Stimulated activated CD8-positive, alpha-beta memory T cell treated with anti-CD3 and anti-CD28 coated beads, Interleukin-4, amount 100 ng/mL, for 48 hours (primary cell): ENCODE data around the gene BRMS1.

ENCODE experiments used
- DNase-seq: peaks from one replicate; pipeline ENCODE4 v3.0.0-alpha.2; 2020

The BRMS1 gene

GRCh38 chr11:66297610-66298009, 47.3 kb downstream of the BRMS1 start:
- DNase-seq: no peak

GRCh38 chr11:66294626-66295620, 50.0 kb downstream of the BRMS1 start:
- no peak for DNase-seq

GRCh38 chr11:66293777-66294625, 50.9 kb downstream of the BRMS1 start:
- DNase-seq: no peak

- DNase-seq: no peak
Observed at GRCh38 chr11:66293352-66293751, 51.6 kb downstream of the BRMS1 start.

GRCh38 chr11:66292543-66293332, 52.2 kb downstream of the BRMS1 start:
- no peak for DNase-seq

- no peak for DNase-seq
Observed at GRCh38 chr11:66291706-66292542, 53.0 kb downstream of the BRMS1 start, which contains the start of gene TMEM151A. TMEM151A (plus strand) TSS chr11:66291894; CDS start chr11:66292014, 120 bp downstream.

- no peak for DNase-seq
Observed at GRCh38 chr11:66291303-66291705, 53.6 kb downstream of the BRMS1 start.

GRCh38 chr11:66290330-66290621, 54.6 kb downstream of the BRMS1 start:
- no peak for DNase-seq

- peak; percentile 90 for DNase-seq
Observed at GRCh38 chr11:66289548-66290329, 55.2 kb downstream of the BRMS1 start.

- peak; percentile 98 for DNase-seq
Observed at GRCh38 chr11:66288671-66289547, 56.0 kb downstream of the BRMS1 start, which contains the start of gene YIF1A. YIF1A (minus strand) TSS chr11:66289143; CDS start chr11:66288985, 158 bp downstream.

- no peak for DNase-seq
Observed at GRCh38 chr11:66287889-66288670, 56.8 kb downstream of the BRMS1 start.
